T-helper 22 cell (primary cell): ENCODE data around the gene PSMD6.

Source experiments
- DNase-seq: peaks from one replicate; pipeline ENCODE4 v3.0.0-alpha.2; 2020; ENCODE audit warnings: low read depth

PSMD6 gene

GRCh38 chr3:64008487-64009351 is 14.6 kb downstream of the PSMD6 start:
- DNase-seq: no peak

GRCh38 chr3:64008017-64008416 is 15.3 kb downstream of the PSMD6 start:
- no peak for DNase-seq

- no peak for DNase-seq
Observed at GRCh38 chr3:64003589-64003988, 19.7 kb downstream of the PSMD6 start.

- DNase-seq: no peak
Observed at GRCh38 chr3:64002233-64002632, 21.1 kb downstream of the PSMD6 start.

GRCh38 chr3:64000453-64001055 is 22.7 kb downstream of the PSMD6 start:
- no peak for DNase-seq

- no peak for DNase-seq
Observed at GRCh38 chr3:63998852-63999754, 24.2 kb downstream of the PSMD6 start.

GRCh38 chr3:63995086-63995485 is 28.2 kb downstream of the PSMD6 start:
- DNase-seq: no peak

GRCh38 chr3:63993653-63994079 is 29.6 kb downstream of the PSMD6 start:
- DNase-seq: peak; percentile 26

GRCh38 chr3:63992516-63993209 is 30.6 kb downstream of the PSMD6 start:
- no peak for DNase-seq

- no peak for DNase-seq
Observed at GRCh38 chr3:63991666-63992065, 31.6 kb downstream of the PSMD6 start.

- DNase-seq: no peak
Observed at GRCh38 chr3:63990733-63991132, 32.6 kb downstream of the PSMD6 start.

- DNase-seq: no peak
Observed at GRCh38 chr3:63990204-63990603, 33.1 kb downstream of the PSMD6 start.

- no peak for DNase-seq
Observed at GRCh38 chr3:63988943-63989342, 34.4 kb downstream of the PSMD6 start.

- DNase-seq: no peak
Observed at GRCh38 chr3:63986831-63987230, 36.5 kb downstream of the PSMD6 start.

GRCh38 chr3:63986146-63986545 is 37.1 kb downstream of the PSMD6 start:
- no peak for DNase-seq

- no peak for DNase-seq
Observed at GRCh38 chr3:63984391-63984790, 38.9 kb downstream of the PSMD6 start.

- DNase-seq: no peak
Observed at GRCh38 chr3:63981980-63982379, 41.3 kb downstream of the PSMD6 start.

- DNase-seq: peak; percentile 4
Observed at GRCh38 chr3:63980830-63981498, 42.3 kb downstream of the PSMD6 start.

GRCh38 chr3:63980019-63980418 is 43.3 kb downstream of the PSMD6 start:
- no peak for DNase-seq

- DNase-seq: peak; percentile 37
Observed at GRCh38 chr3:63979093-63979885, 44.0 kb downstream of the PSMD6 start.
